Measurements from ENCODE around the gene MAN2A2.
"Not testable (repeated sequence)": the region's sequence is repeated elsewhere in the genome, so short reads cannot be mapped to it uniquely, and the experiment has no call there.

The MAN2A2 gene

DNA sequence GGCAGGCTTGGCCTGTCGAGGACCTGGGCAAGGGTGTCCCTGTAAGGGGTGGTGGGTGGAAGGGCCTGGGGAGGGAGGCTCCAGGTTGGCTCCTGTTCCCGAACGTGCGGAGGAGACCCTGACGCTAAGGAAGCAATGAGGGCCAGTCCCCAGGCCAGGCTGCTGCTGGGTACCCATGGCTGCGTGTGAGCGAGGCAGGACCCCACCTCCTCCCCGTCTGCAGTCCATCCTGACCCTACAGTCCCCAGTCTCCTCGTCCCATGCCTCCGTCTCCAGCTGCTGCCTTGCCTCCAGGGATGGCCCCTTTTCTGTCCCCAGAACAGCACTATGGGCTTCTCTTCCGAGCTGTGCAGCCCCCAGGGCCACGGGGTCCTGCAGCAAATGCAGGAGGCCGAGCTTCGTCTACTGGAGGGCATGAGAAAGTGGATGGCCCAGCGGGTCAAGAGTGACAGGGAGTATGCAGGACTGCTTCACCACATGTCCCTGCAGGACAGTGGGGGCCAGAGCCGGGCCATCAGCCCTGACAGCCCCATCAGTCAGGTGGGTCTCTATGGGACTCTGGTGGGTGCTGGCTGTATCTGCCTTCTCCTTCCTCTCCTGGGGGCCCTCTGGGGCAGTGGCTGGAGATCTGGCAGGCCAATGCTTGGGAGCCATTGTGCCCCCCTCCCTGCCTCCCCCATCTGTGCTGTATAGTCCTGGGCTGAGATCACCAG lies 18.2 kb upstream of the MAN2A2 start:
- DNase-seq (ENCODE audit: low read depth): no peak

- peak; percentile 71 for DNase-seq (ENCODE audit: low read depth)
Measured at GRCh38 chr15:90885432-90886290, 17.4 kb upstream of the MAN2A2 start.

DNA sequence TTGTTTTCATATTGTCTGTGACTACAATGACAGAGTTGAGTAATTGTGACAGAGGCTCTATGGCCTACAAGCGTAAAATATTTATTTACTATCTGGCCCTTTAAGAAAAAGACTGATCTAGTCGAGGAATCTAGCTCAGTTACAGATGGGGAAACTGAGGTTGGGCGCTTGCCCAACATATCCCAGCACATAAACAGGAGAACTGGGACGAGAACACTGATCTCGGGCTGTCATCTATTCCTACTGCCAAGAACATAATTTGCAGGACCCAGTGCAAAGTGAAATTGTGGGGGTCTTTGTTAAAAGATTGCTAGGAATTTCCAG lies 16.8 kb upstream of the MAN2A2 start:
- no peak for DNase-seq (ENCODE audit: low read depth)

DNA sequence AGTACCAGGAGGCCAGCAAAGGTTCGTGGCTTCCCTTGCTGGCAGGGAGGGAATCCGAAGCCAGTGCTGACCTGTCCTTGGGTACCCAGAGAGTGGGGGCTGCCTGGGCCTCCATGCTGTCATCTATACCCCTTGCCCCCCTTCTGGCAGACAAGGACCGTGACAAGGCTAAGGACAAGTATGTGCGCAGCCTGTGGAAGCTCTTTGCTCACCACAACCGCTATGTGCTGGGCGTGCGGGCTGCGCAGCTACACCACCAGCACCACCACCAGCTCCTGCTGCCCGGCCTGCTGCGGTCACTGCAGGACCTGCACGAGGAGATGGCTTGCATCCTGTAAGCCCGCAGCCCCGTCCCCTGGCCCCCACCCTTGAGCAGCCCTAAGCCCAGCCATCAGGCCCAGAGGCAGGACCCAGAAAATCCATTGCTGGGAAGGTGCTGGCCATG lies 16.0 kb upstream of the MAN2A2 start:
- DNase-seq (ENCODE audit: low read depth): no peak

DNA sequence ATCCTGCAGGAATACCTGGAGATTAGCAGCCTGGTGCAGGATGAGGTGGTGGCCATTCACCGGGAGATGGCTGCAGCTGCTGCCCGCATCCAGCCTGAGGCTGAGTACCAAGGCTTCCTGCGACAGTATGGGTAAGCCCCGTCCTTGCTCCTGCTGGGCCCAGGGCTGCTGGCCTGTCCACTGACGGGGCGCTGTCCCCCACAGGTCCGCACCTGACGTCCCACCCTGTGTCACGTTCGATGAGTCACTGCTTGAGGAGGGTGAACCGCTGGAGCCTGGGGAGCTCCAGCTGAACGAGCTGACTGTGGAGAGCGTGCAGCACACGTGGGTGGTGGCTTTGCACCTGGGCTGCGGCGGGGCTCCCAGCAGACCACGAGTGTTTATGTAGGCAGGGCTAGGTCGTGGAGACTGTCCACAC lies 13.8 kb upstream of the MAN2A2 start:
- DNase-seq (ENCODE audit: low read depth): no peak

GRCh38 chr15:90889736-90890456 lies 13.2 kb upstream of the MAN2A2 start:
- DNase-seq (ENCODE audit: low read depth): no peak

DNA sequence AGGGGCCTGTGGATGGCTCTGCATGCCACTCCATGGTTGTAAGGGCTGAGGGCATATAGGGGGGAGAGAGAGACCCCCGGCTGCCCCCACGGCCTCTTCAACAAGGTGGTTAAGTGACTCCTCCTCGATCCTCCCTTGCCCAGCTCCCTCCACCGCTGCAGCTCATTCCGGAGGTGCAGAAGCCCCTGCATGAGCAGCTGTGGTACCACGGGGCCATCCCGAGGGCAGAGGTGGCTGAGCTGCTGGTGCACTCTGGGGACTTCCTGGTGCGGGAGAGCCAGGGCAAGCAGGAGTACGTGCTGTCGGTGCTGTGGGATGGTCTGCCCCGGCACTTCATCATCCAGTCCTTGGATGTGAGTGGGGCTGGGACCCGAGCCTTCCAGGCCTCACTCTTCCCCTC lies 12.3 kb upstream of the MAN2A2 start:
- no peak for DNase-seq (ENCODE audit: low read depth)

DNA sequence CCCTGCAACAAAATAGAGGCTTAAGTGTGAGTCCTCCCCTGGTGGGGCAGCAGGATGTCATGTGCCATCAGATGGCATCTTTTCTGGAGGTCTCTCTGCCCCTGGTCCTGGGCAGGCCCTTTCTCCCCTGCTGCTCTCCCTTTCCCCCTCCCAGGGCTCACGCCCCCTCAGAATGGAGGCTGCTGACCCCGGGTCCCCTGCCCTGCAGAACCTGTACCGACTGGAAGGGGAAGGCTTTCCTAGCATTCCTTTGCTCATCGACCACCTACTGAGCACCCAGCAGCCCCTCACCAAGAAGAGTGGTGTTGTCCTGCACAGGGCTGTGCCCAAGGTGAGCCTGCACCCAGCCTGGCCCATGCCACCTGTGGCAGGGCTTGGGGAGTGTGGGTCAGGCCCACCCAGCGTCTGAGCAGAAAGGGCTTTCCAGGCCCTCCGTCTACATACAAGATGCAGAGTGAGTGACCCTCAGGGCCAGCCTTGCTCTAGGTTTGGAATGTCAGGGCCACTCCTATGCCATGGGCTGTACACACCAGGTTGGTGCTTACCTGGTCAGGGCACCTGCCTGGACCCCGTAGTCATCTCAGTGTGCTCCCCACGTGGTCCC lies 11.7 kb upstream of the MAN2A2 start:
- DNase-seq (ENCODE audit: low read depth): no peak

- no peak for DNase-seq (ENCODE audit: low read depth)
Measured at GRCh38 chr15:90892023-90892422, 11.1 kb upstream of the MAN2A2 start.

DNA sequence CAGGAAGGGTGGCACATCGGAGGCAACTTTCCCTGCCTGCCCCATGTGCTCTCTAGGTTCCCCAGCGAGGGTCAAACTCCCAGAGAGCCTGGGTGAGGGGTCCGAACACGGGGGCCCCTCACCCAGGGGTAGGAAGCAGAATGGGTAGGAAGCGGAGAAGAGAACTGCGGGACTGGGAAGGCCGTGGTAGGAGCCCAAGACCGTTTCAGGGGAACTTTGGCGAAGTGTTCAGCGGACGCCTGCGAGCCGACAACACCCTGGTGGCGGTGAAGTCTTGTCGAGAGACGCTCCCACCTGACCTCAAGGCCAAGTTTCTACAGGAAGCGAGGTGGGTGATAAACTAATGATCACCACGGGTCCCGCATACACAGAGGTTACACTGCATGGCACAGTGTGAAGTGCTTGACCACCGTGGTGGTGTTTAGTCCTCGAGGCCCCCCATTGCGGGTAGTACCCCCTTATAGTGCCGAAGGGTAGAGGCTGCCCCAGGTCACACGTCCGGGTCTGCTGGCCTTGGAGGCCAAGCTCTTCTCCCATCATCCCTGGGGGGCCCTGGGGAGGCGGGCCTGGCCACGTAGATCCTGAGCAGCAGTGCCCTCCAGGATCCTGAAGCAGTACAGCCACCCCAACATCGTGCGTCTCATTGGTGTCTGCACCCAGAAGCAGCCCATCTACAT lies 10.5 kb upstream of the MAN2A2 start:
- no peak for DNase-seq (ENCODE audit: low read depth)

DNA sequence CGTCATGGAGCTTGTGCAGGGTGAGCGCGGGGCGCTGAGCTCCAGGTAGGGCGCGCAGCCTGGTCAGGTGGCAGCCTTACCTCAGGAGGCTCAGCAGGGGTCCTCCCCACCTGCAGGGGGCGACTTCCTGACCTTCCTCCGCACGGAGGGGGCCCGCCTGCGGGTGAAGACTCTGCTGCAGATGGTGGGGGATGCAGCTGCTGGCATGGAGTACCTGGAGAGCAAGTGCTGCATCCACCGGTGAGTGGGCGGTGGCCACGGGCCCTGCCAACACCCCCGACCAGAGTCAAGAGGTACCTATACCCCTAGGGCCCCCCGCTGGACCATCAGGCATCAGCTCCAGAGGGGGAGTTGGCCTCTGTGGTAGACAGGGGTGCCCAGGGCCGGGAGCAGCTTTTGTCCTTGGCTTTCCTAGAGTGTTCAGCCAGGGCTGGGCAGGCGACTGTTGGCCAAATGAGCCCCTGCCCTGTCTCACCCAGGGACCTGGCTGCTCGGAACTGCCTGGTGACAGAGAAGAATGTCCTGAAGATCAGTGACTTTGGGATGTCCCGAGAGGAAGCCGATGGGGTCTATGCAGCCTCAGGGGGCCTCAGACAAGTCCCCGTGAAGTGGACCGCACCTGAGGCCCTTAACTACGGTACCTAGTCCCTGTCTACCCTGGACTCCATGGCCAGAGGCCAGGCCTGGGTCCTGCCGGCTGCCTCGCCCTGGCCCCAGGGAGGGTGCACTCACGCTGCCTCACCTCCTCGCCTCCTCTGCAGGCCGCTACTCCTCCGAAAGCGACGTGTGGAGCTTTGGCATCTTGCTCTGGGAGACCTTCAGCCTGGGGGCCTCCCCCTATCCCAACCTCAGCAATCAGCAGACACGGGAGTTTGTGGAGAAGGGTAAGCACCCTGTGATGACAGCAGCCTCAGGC lies 9.7 kb upstream of the MAN2A2 start:
- DNase-seq (ENCODE audit: low read depth): no peak

GRCh38 chr15:90895571-90896117 lies 7.5 kb upstream of the MAN2A2 start:
- DNase-seq (ENCODE audit: low read depth): no peak

- DNase-seq (ENCODE audit: low read depth): not testable (repeated sequence)
Measured at GRCh38 chr15:90897131-90897655, 5.9 kb upstream of the MAN2A2 start.

GRCh38 chr15:90901175-90902039 lies 1.7 kb upstream of the MAN2A2 start:
- DNase-seq (ENCODE audit: low read depth): no peak

- peak; percentile 37 for DNase-seq (ENCODE audit: low read depth)
Measured at GRCh38 chr15:90902040-90902839, 862 bp upstream of the MAN2A2 start.

DNA sequence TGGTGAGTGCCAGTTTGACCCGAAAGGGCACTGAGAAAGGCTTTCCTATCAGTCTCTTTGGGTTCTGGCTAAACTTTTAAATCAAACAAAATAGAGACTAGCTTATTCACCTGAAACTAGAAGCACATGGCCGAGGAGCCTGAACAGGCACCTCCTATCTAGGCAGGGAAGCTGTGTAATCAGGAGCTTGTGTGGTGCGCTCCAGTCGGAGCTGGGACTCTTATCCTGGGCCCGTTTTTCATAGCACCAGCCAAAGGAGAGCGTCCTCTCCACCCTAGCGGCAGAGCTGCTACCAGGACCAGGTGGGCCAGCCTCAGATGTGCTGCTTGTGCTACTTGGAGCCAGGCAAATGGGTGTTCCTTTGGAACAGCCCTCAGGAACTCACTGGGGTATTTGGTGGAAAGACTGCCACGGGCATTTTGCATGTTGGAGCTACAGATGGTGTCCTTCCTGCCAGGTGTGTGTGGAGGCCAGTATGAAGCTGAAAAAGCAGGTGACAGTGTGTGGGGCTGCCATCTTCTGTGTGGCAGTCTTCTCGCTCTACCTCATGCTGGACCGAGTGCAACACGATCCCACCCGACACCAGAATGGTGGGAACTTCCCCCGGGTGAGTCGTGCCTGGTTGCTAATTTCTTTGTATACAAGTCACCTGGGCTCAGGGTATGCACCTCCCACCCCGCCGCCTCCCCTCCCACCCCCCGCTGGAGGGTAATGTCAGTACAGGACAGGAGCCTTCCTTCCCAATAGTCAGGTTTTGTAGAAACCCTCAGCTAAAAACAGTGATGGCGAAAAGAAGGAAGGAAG lies 833 bp downstream of the MAN2A2 start:
- DNase-seq (ENCODE audit: low read depth): no peak

- no peak for DNase-seq (ENCODE audit: low read depth)
Measured at GRCh38 chr15:90904746-90905145, 1.6 kb downstream of the MAN2A2 start.
